ENCODE measurements around the gene DNAJC5.
"Not testable (repeated sequence)": the region's sequence is repeated elsewhere in the genome, so short reads cannot be mapped to it uniquely, and the experiment has no call there.

DNAJC5 gene

DNA sequence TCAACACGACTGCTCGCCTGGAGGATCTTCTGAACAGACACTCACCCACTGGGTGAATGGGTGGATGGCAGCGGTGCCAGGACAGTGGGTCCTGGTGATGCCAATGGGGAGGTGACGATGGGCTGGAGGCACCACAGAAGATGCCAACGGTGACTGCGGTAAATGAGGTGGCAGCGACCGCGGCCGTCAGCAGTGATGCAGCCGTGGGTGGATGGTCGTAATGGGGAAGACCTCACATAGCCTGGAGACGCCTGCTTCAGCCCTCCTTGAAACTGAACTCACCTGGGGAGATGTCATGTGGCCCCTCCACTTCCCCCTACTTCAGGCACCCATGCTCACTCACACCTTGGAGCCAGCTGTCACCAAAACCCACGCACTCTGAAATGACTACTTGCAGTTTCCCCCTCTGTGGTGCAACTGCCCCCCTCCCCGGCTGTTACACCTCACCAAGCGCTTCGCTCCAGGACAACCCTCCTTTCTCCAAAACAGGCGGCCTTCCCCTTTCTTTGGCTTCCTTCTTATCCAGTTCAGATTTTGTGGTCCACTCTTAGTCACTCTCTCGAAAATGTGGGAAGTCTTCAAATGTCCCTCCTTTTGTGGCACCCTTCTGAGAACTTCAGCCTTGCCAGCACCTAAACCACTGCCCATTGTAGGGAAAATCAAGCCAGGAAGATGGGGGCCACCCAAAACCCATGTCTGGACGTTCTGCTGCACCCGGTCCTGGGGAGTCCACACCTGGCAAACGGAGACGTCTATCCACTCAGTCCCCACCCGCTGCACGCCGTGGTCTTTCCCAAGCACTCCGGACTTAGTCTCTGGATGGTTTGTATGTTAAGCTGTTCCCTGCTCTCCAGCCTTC lies 44.0 kb upstream of the DNAJC5 start:
- H3K36me3 Mint-ChIP-seq (ENCODE audit: low read depth) = no peaks in the 10 kb centered on the region
- no peaks in the 10 kb centered on the region for H3K9me3 Mint-ChIP-seq
- H3K27me3 Mint-ChIP-seq (ENCODE audit: low read depth, poor library complexity) = peaks cover 3% of the 10 kb centered on the region
- no peak for DNase-seq
- H3K4me3 Mint-ChIP-seq = peak overlapping the region; percentile 12
- H3K4me1 Mint-ChIP-seq = peaks cover 39% of the 10 kb centered on the region
- TF ChIP-seq, protein P1, sequence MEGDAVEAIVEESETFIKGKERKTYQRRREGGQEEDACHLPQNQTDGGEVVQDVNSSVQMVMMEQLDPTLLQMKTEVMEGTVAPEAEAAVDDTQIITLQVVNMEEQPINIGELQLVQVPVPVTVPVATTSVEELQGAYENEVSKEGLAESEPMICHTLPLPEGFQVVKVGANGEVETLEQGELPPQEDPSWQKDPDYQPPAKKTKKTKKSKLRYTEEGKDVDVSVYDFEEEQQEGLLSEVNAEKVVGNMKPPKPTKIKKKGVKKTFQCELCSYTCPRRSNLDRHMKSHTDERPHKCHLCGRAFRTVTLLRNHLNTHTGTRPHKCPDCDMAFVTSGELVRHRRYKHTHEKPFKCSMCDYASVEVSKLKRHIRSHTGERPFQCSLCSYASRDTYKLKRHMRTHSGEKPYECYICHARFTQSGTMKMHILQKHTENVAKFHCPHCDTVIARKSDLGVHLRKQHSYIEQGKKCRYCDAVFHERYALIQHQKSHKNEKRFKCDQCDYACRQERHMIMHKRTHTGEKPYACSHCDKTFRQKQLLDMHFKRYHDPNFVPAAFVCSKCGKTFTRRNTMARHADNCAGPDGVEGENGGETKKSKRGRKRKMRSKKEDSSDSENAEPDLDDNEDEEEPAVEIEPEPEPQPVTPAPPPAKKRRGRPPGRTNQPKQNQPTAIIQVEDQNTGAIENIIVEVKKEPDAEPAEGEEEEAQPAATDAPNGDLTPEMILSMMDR (IDR thresholded peaks at IDR 0.05) = no peak
- H3K27ac Mint-ChIP-seq = peak overlapping the region; percentile 78

DNA sequence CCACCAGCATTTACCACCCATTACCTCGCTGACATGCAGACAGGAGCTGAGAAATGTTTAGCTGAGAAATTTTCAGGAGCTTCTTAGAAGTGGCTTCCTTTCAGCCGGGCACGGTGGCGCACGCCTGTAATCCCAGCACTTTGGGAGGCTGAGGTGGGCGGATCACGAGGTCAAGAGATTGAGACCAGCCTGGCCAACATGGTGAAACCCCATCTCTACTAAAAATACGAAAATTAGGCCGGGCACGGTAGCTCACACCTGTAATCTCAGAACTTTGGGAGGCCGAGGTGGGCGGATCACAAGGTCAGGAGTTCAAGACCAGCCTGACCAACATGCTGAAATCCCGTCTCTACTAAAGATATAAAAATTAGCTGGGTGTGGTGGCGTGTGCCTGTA lies 43.4 kb upstream of the DNAJC5 start:
- not testable (repeated sequence) for H3K36me3 Mint-ChIP-seq (ENCODE audit: low read depth); H3K27ac Mint-ChIP-seq; H3K27me3 Mint-ChIP-seq (ENCODE audit: low read depth, poor library complexity); H3K9me3 Mint-ChIP-seq; DNase-seq; H3K4me3 Mint-ChIP-seq
- H3K4me1 Mint-ChIP-seq = peaks cover 41% of the 10 kb centered on the region

DNA sequence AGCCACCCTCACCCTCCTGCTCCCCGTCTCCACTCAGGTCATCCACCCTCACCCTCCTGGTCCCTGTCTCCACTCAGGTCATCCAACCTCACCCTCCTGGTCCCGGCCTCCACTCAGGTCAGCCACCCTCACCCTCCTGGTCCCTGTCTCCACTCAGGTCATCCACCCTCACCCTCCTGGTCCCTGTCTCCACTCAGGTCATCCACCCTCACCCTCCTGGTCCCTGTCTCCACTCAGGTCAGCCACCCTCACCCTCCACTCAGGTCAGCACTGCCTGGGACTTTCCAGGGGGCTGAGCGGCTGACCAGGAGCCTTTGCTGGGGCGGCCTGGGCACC lies 41.2 kb upstream of the DNAJC5 start:
- H3K27me3 Mint-ChIP-seq (ENCODE audit: low read depth, poor library complexity); DNase-seq; H3K9me3 Mint-ChIP-seq; H3K36me3 Mint-ChIP-seq (ENCODE audit: low read depth); H3K4me3 Mint-ChIP-seq; H3K27ac Mint-ChIP-seq: not testable (repeated sequence)
- H3K4me1 Mint-ChIP-seq = peaks cover 58% of the 10 kb centered on the region

DNA sequence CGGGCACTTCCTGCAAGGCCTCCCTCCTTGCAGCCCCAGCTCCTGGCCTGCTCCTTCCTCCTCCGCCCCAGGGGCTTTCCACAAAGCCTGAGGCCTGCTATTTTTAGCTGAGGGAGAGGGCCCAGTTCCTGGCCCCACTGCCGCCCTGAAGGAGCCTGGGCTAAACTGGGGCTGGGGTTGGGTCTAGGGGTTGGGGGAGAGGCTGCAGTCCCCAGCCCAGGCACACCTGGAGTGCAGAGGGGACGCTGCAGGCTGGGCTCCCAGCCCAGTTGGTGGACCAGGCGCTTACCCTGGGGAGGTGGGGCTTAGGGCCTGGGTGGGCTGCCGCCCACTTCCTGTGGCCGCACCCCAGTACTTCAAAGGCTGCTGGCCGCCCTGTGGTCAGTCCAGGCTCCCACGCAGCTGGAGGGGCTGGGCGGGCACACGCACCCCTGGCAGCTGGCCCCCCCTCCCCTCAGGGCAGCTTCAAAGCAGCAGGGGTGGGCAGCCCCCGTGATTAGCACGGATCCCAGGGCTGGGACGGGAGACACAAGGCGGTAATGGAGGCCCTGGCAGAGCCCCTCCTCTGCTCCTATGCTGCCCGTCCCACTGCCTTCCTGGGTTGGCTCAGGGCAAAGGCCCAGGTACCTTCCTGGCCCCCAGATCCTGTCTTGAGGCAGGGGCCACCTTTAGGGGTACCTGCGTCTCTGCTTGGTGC lies 40.7 kb upstream of the DNAJC5 start:
- Mint-ChIP-seq H3K4me3 (no peak overlapping the region), H3K4me1 (peaks cover 60% of the 10 kb centered on the region), H3K36me3 (ENCODE audit: low read depth) (no peaks in the 10 kb centered on the region), H3K27me3 (ENCODE audit: low read depth, poor library complexity) (peaks cover 3% of the 10 kb centered on the region), H3K9me3 (no peaks in the 10 kb centered on the region), H3K27ac (no peak overlapping the region)
- no peak for DNase-seq
- TF ChIP-seq, protein P1 (IDR thresholded peaks at IDR 0.05) = no peak

DNA sequence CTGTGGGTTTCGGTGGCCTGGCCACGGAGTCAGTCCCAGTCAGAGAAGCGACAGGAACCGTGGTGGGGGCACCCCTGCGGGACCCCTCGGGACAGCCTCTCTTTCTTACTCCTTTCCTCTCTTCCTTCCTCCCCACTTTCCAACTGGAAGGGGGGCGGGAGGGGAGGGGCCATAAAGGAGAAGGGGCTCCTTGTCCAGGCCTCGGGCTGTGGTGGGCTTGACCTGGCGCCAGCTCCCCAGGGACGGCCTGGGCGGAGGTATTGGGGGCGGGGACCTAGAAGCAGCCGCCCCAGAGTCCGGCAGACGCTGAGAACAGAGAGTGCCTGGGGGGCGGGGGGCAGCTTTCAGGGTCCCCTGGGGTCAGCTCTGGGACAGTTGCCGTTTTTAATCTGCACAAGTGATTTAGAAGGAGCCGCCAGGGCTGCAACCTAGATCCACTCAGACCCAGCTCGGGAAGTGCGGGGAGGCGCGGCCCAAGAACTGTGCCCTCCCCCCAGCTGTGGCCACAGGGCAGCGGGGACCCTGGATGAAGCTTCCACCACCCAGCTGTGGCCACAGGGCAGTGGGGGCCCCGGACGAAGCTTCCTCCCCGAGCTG lies 40.1 kb upstream of the DNAJC5 start:
- Mint-ChIP-seq H3K27ac (no peak overlapping the region), H3K4me1 (peaks cover 65% of the 10 kb centered on the region), H3K36me3 (ENCODE audit: low read depth) (no peaks in the 10 kb centered on the region), H3K4me3 (no peak overlapping the region), H3K9me3 (no peaks in the 10 kb centered on the region), H3K27me3 (ENCODE audit: low read depth, poor library complexity) (peaks cover 3% of the 10 kb centered on the region)
- peak; percentile 67 for DNase-seq
- TF ChIP-seq, protein P1 (IDR thresholded peaks at IDR 0.05) = no peak

DNA sequence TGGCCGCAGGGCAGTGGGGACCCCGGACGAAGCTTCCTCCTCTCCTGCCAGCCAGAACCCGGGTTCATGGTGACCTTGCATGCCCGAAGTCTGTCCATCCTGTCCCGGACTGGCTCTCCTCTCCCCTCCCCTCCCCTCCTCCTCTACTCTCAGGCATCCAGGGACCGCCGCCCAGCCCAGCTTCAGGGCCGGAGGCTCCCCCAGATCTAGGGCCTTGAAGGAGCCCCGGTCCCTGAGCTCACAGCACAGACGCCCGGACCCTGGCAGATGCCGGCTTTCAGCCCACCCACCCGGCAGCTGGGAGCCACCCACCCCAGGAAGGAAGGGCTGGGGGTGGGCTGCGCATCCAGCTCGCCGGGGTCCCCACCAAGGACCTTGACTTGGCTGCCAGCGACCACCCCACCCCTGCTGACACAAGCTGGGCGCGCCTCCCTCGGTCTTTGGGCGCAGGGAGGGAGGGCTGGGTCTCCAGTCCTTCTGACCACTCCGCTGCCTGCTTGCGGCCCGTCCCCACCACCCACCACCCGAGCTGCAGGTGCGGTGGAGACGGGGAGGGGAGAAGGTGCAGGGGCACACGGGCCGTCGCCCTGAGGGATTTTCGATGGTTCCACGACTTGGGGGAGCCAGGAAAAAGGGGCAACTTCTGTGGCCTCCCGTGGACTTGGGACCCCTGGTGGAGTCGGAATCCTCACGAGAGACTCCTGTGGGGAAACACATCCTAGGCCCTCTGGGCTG lies 39.4 kb upstream of the DNAJC5 start:
- Mint-ChIP-seq H3K4me1 (peaks cover 70% of the 10 kb centered on the region), H3K4me3 (no peak overlapping the region), H3K36me3 (ENCODE audit: low read depth) (no peaks in the 10 kb centered on the region), H3K9me3 (no peaks in the 10 kb centered on the region), H3K27ac (no peak overlapping the region), H3K27me3 (ENCODE audit: low read depth, poor library complexity) (peaks cover 4% of the 10 kb centered on the region)
- no peak for DNase-seq
- TF ChIP-seq, protein P1 (IDR thresholded peaks at IDR 0.05) = no peak
